Measurements from ENCODE around the gene SNAP29. TPM values are rescaled to one million over a fixed set of nuclear protein-coding genes. Genes with fewer than 3 reads are reported as not detected.
"Not testable (repeated sequence)": the region's sequence is repeated elsewhere in the genome, so short reads cannot be mapped to it uniquely, and the experiment has no call there.

The SNAP29 gene
- total and polyA plus RNA-seq, 7 donors, result 19.1 to 46.3 (median 27.6) TPM

DNA sequence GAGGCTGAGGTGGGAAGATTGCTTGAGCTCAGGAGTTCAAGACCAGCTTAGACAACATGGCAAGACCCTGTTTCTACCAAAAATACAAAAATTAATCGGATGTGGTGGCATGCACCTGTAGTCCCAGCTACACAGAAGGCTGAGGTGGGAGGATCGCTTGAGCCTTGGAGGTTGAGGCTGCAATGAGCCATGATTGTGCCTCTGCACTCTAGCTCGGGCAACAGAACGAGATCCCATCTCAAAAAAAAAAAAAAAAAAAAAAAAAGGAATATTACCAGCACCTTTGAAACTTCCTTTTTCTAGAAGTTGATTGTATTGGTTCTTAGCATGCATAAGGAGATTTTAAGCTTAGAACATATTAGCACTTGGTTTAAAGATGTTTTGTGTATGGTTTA, 69.8 kb downstream of the SNAP29 start:
- Histone ChIP-seq H3K4me1 (peaks cover 11% of the 10 kb centered on the region), H3K27me3 (ENCODE audit: insufficient read depth in 3 of 3, low read length in 2 of 3) (no peaks in the 10 kb centered on the region), H3K27ac (no peak overlapping the region), H3K9me3 (no peaks in the 10 kb centered on the region), H3K4me3 (no peak overlapping the region), H3K36me3 (ENCODE audit: insufficient read depth in 1 of 2, low read depth in 1 of 2) (peaks cover 0 to 2% of the 10 kb centered on the region in 2 donors)
- DNase-seq (no peak), ATAC-seq (no peak)
- intact Hi-C loops (cut with DNase I), result loop anchor here in 1 of 2 donors (10.0 kb wide), 1 partner anchor 56 kb away; the partner anchor contains the start of gene LZTR1
- TF ChIP-seq CTCF (IDR thresholded peaks at IDR 0.05), result no peak
- WGBS, 3 donors, result 90 to 96% (median 92%) methylated on average over 4 of the region's 4 CpGs

GRCh38 chr22:20930004-20930403, 71.2 kb downstream of the SNAP29 start:
- intact Hi-C loops (cut with DNase I), result no loop called here
- H3K27me3 ChIP-seq (ENCODE audit: insufficient read depth in 3 of 3, low read length in 2 of 3), result no peaks in the 10 kb centered on the region
- H3K27ac ChIP-seq, result no peak overlapping the region
- WGBS, 3 donors, result 98 to 100% (median 100%) methylated on average over 1 of the region's 1 CpG
- peaks cover 11% of the 10 kb centered on the region for H3K4me1 ChIP-seq
- no peak overlapping the region for H3K4me3 ChIP-seq
- no peak for DNase-seq
- ATAC-seq, result no peak
- TF ChIP-seq CTCF (IDR thresholded peaks at IDR 0.05), result no peak
- no peaks in the 10 kb centered on the region for H3K9me3 ChIP-seq
- peaks cover 2 to 14% of the 10 kb centered on the region in 2 donors for H3K36me3 ChIP-seq (ENCODE audit: insufficient read depth in 1 of 2, low read depth in 1 of 2)

GRCh38 chr22:20930435-20930834, 71.6 kb downstream of the SNAP29 start:
- H3K9me3 ChIP-seq; H3K27me3 ChIP-seq (ENCODE audit: insufficient read depth in 3 of 3, low read length in 2 of 3); H3K4me3 ChIP-seq; ATAC-seq; H3K27ac ChIP-seq; DNase-seq; intact Hi-C loops (cut with DNase I): not testable (repeated sequence)
- 97 to 98% (median 97%) methylated on average over 12 of the region's 12 CpGs for WGBS, 3 donors
- H3K4me1 ChIP-seq, result peaks cover 11% of the 10 kb centered on the region
- H3K36me3 ChIP-seq (ENCODE audit: insufficient read depth in 1 of 2, low read depth in 1 of 2), result peaks cover 2 to 18% of the 10 kb centered on the region in 2 donors

DNA sequence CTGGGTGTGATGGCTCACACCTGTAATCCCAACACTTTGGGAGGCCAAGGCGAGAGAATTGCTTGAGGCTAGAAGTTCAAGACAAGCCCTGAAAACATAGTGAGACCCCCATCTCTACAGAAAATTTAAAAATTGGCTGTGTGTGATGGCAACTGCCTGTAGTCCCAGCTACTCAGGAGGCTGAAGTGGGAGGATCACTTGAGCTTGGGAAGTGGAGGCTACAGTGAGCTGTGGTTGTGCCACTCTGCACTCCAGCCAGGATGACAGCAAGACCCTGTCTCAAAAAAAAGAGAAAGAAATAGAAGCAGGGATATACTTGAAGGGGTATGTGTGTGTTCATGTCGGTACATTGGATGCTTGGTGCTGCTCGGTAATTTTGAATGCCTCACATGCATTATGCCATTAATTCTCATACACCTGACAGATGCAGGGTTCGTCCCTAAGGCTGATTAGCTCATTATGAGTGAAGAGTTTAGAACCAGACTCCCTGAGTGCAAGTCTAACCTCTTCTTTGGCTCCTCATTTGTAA, 72.4 kb downstream of the SNAP29 start:
- ATAC-seq (no peak), DNase-seq (no peak)
- Histone ChIP-seq H3K27me3 (ENCODE audit: insufficient read depth in 3 of 3, low read length in 2 of 3) (no peaks in the 10 kb centered on the region), H3K4me3 (no peak overlapping the region), H3K9me3 (no peaks in the 10 kb centered on the region), H3K36me3 (ENCODE audit: insufficient read depth in 1 of 2, low read depth in 1 of 2) (peaks cover 0 to 24% of the 10 kb centered on the region in 2 donors), H3K27ac (no peak overlapping the region), H3K4me1 (peaks cover 6% of the 10 kb centered on the region)
- WGBS, 3 donors, result 88 to 92% (median 90%) methylated on average over 4 of the region's 4 CpGs
- no peak for TF ChIP-seq CTCF (IDR thresholded peaks at IDR 0.05)
- intact Hi-C loops (cut with DNase I), result no loop called here

GRCh38 chr22:20933910-20934309, 75.1 kb downstream of the SNAP29 start:
- Histone ChIP-seq H3K36me3 (ENCODE audit: insufficient read depth in 1 of 2, low read depth in 1 of 2) (peaks cover 0 to 30% of the 10 kb centered on the region in 2 donors), H3K27ac (no peak overlapping the region), H3K4me1 (peaks cover 22% of the 10 kb centered on the region), H3K4me3 (no peak overlapping the region), H3K9me3 (no peaks in the 10 kb centered on the region), H3K27me3 (ENCODE audit: insufficient read depth in 3 of 3, low read length in 2 of 3) (no peaks in the 10 kb centered on the region)
- ATAC-seq, result no peak
- intact Hi-C loops (cut with DNase I), result no loop called here
- 92 to 94% (median 94%) methylated on average over 7 of the region's 7 CpGs for WGBS, 3 donors
- TF ChIP-seq CTCF (IDR thresholded peaks at IDR 0.05), result no peak
- DNase-seq, result no peak

- ATAC-seq; H3K4me3 ChIP-seq; H3K27me3 ChIP-seq (ENCODE audit: insufficient read depth in 3 of 3, low read length in 2 of 3); H3K9me3 ChIP-seq; H3K27ac ChIP-seq; DNase-seq: not testable (repeated sequence)
- 76 to 88% (median 79%) methylated on average over 9 of the region's 9 CpGs for WGBS, 3 donors
- Histone ChIP-seq H3K36me3 (ENCODE audit: insufficient read depth in 1 of 2, low read depth in 1 of 2) (peaks cover 0 to 30% of the 10 kb centered on the region in 2 donors), H3K4me1 (peaks cover 29% of the 10 kb centered on the region)
- intact Hi-C loops (cut with DNase I), result loop anchor here in 1 of 2 donors (5.0 kb wide), 1 partner anchor 52 kb away; no protein-coding TSS in a partner anchor
Measured at GRCh38 chr22:20935049-20935448, 76.2 kb downstream of the SNAP29 start.

- not testable (repeated sequence) for ATAC-seq; DNase-seq; H3K27me3 ChIP-seq (ENCODE audit: insufficient read depth in 3 of 3, low read length in 2 of 3); H3K9me3 ChIP-seq; H3K4me3 ChIP-seq; H3K27ac ChIP-seq
- Histone ChIP-seq H3K4me1 (peaks cover 35% of the 10 kb centered on the region), H3K36me3 (ENCODE audit: insufficient read depth in 1 of 2, low read depth in 1 of 2) (peaks cover 0 to 30% of the 10 kb centered on the region in 2 donors)
- WGBS, 3 donors, result 62 to 73% (median 65%) methylated on average over 11 of the region's 11 CpGs
- intact Hi-C loops (cut with DNase I), result loop anchor here in 1 of 2 donors (5.0 kb wide), 1 partner anchor 51 kb away; no protein-coding TSS in a partner anchor
Measured at GRCh38 chr22:20935780-20936539, 77.2 kb downstream of the SNAP29 start.

All from psoas muscle (tissue), 8 donors.